ENCODE measurements around the gene HHAT.

HHAT gene

GRCh38 chr1:210557426-210558077 lies 228.8 kb downstream of the HHAT start:
- no peak overlapping the region for H3K9ac ChIP-seq (ENCODE audit: insufficient read length, low read depth)
- no peak for DNase-seq (ENCODE audit: low read depth, low spot score)
- no peaks in the 10 kb centered on the region for H3K9me3 ChIP-seq (ENCODE audit: insufficient read depth, low read length)
- H3K4me1 ChIP-seq (ENCODE audit: insufficient read depth, insufficient read length) = no peaks in the 10 kb centered on the region
- H3K27me3 ChIP-seq (ENCODE audit: insufficient read depth, insufficient read length) = no peaks in the 10 kb centered on the region
- H3K4me3 ChIP-seq (ENCODE audit: insufficient read length, low read depth) = no peak overlapping the region
- no peaks in the 10 kb centered on the region for H3K36me3 ChIP-seq (ENCODE audit: insufficient read depth, insufficient read length, low read length)
- TF ChIP-seq SUZ12 (IDR thresholded peaks at IDR 0.05; ENCODE audit: extremely low read depth, insufficient read depth, insufficient read length) (no peak), YY1 (IDR thresholded peaks at IDR 0.05; ENCODE audit: insufficient read depth, insufficient read length) (no peak), ZNF274 (IDR thresholded peaks at IDR 0.05; ENCODE audit: low read depth, low read length) (no peak)

- DNase-seq (ENCODE audit: low read depth, low spot score) = no peak
- Histone ChIP-seq H3K27me3 (ENCODE audit: insufficient read depth, insufficient read length) (no peaks in the 10 kb centered on the region), H3K4me1 (ENCODE audit: insufficient read depth, insufficient read length) (no peaks in the 10 kb centered on the region), H3K4me3 (ENCODE audit: insufficient read length, low read depth) (no peak overlapping the region), H3K36me3 (ENCODE audit: insufficient read depth, insufficient read length, low read length) (no peaks in the 10 kb centered on the region), H3K9me3 (ENCODE audit: insufficient read depth, low read length) (no peaks in the 10 kb centered on the region), H3K9ac (ENCODE audit: insufficient read length, low read depth) (no peak overlapping the region)
- TF ChIP-seq SUZ12 (IDR thresholded peaks at IDR 0.05; ENCODE audit: extremely low read depth, insufficient read depth, insufficient read length) (no peak), YY1 (IDR thresholded peaks at IDR 0.05; ENCODE audit: insufficient read depth, insufficient read length) (no peak), ZNF274 (IDR thresholded peaks at IDR 0.05; ENCODE audit: low read depth, low read length) (no peak)
Observed at GRCh38 chr1:210558302-210558701, 229.6 kb downstream of the HHAT start.

GRCh38 chr1:210565306-210565705 lies 236.6 kb downstream of the HHAT start:
- H3K36me3 ChIP-seq (ENCODE audit: insufficient read depth, insufficient read length, low read length) = no peaks in the 10 kb centered on the region
- H3K4me1 ChIP-seq (ENCODE audit: insufficient read depth, insufficient read length) = no peaks in the 10 kb centered on the region
- H3K9ac ChIP-seq (ENCODE audit: insufficient read length, low read depth) = no peak overlapping the region
- no peak for DNase-seq (ENCODE audit: low read depth, low spot score)
- H3K27me3 ChIP-seq (ENCODE audit: insufficient read depth, insufficient read length) = no peaks in the 10 kb centered on the region
- TF ChIP-seq ZNF274 (IDR thresholded peaks at IDR 0.05; ENCODE audit: low read depth, low read length) = no peak
- TF ChIP-seq SUZ12 (IDR thresholded peaks at IDR 0.05; ENCODE audit: extremely low read depth, insufficient read depth, insufficient read length) = no peak
- TF ChIP-seq YY1 (IDR thresholded peaks at IDR 0.05; ENCODE audit: insufficient read depth, insufficient read length) = no peak
- no peaks in the 10 kb centered on the region for H3K9me3 ChIP-seq (ENCODE audit: insufficient read depth, low read length)
- no peak overlapping the region for H3K4me3 ChIP-seq (ENCODE audit: insufficient read length, low read depth)

GRCh38 chr1:210568631-210569030 lies 239.9 kb downstream of the HHAT start:
- TF ChIP-seq SUZ12 (IDR thresholded peaks at IDR 0.05; ENCODE audit: extremely low read depth, insufficient read depth, insufficient read length) (no peak), ZNF274 (IDR thresholded peaks at IDR 0.05; ENCODE audit: low read depth, low read length) (no peak), YY1 (IDR thresholded peaks at IDR 0.05; ENCODE audit: insufficient read depth, insufficient read length) (no peak)
- Histone ChIP-seq H3K9me3 (ENCODE audit: insufficient read depth, low read length) (no peaks in the 10 kb centered on the region), H3K4me1 (ENCODE audit: insufficient read depth, insufficient read length) (no peaks in the 10 kb centered on the region), H3K9ac (ENCODE audit: insufficient read length, low read depth) (no peak overlapping the region), H3K27me3 (ENCODE audit: insufficient read depth, insufficient read length) (no peaks in the 10 kb centered on the region), H3K36me3 (ENCODE audit: insufficient read depth, insufficient read length, low read length) (no peaks in the 10 kb centered on the region), H3K4me3 (ENCODE audit: insufficient read length, low read depth) (no peak overlapping the region)
- DNase-seq (ENCODE audit: low read depth, low spot score) = no peak

GRCh38 chr1:210570116-210570515 lies 241.4 kb downstream of the HHAT start:
- H3K9ac ChIP-seq (ENCODE audit: insufficient read length, low read depth) = no peak overlapping the region
- no peaks in the 10 kb centered on the region for H3K36me3 ChIP-seq (ENCODE audit: insufficient read depth, insufficient read length, low read length)
- H3K4me1 ChIP-seq (ENCODE audit: insufficient read depth, insufficient read length) = no peaks in the 10 kb centered on the region
- H3K27me3 ChIP-seq (ENCODE audit: insufficient read depth, insufficient read length) = no peaks in the 10 kb centered on the region
- H3K4me3 ChIP-seq (ENCODE audit: insufficient read length, low read depth) = no peak overlapping the region
- no peak for DNase-seq (ENCODE audit: low read depth, low spot score)
- no peaks in the 10 kb centered on the region for H3K9me3 ChIP-seq (ENCODE audit: insufficient read depth, low read length)
- TF ChIP-seq YY1 (IDR thresholded peaks at IDR 0.05; ENCODE audit: insufficient read depth, insufficient read length) (no peak), ZNF274 (IDR thresholded peaks at IDR 0.05; ENCODE audit: low read depth, low read length) (no peak), SUZ12 (IDR thresholded peaks at IDR 0.05; ENCODE audit: extremely low read depth, insufficient read depth, insufficient read length) (no peak)

GRCh38 chr1:210571356-210572284 lies 242.9 kb downstream of the HHAT start:
- Histone ChIP-seq H3K4me3 (ENCODE audit: insufficient read length, low read depth) (no peak overlapping the region), H3K27me3 (ENCODE audit: insufficient read depth, insufficient read length) (no peaks in the 10 kb centered on the region), H3K4me1 (ENCODE audit: insufficient read depth, insufficient read length) (no peaks in the 10 kb centered on the region), H3K9me3 (ENCODE audit: insufficient read depth, low read length) (peaks cover 3% of the 10 kb centered on the region), H3K9ac (ENCODE audit: insufficient read length, low read depth) (no peak overlapping the region), H3K36me3 (ENCODE audit: insufficient read depth, insufficient read length, low read length) (no peaks in the 10 kb centered on the region)
- DNase-seq (ENCODE audit: low read depth, low spot score) = no peak
- TF ChIP-seq YY1 (IDR thresholded peaks at IDR 0.05; ENCODE audit: insufficient read depth, insufficient read length) = no peak
- TF ChIP-seq SUZ12 (IDR thresholded peaks at IDR 0.05; ENCODE audit: extremely low read depth, insufficient read depth, insufficient read length) = no peak
- TF ChIP-seq ZNF274 (IDR thresholded peaks at IDR 0.05; ENCODE audit: low read depth, low read length) = no peak

- H3K9ac ChIP-seq (ENCODE audit: insufficient read length, low read depth) = no peak overlapping the region
- peaks cover 11% of the 10 kb centered on the region for H3K9me3 ChIP-seq (ENCODE audit: insufficient read depth, low read length)
- no peak for TF ChIP-seq YY1 (IDR thresholded peaks at IDR 0.05; ENCODE audit: insufficient read depth, insufficient read length)
- no peak for TF ChIP-seq ZNF274 (IDR thresholded peaks at IDR 0.05; ENCODE audit: low read depth, low read length)
- TF ChIP-seq SUZ12 (IDR thresholded peaks at IDR 0.05; ENCODE audit: extremely low read depth, insufficient read depth, insufficient read length) = no peak
- H3K4me3 ChIP-seq (ENCODE audit: insufficient read length, low read depth) = no peak overlapping the region
- H3K4me1 ChIP-seq (ENCODE audit: insufficient read depth, insufficient read length) = no peaks in the 10 kb centered on the region
- H3K27me3 ChIP-seq (ENCODE audit: insufficient read depth, insufficient read length) = no peaks in the 10 kb centered on the region
- no peak for DNase-seq (ENCODE audit: low read depth, low spot score)
- H3K36me3 ChIP-seq (ENCODE audit: insufficient read depth, insufficient read length, low read length) = no peaks in the 10 kb centered on the region
Observed at GRCh38 chr1:210573141-210573540, 244.4 kb downstream of the HHAT start.
